ENCODE data around the gene GAGE10.

- TF ChIP-seq CTCF (conservative IDR thresholded peaks at IDR 0.05; ENCODE audit: low read depth in 2 of 2) (no peak), EZH2 (IDR thresholded peaks at IDR 0.05; ENCODE audit: low read depth, unreplicated experiment) (no peak)
Measured at GRCh38 chrX:49276671-49277534, 26.5 kb upstream of the GAGE10 start.

Data from GM23338 (cell line).